Measurements from ENCODE around the gene ARHGAP18.
A peak's percentile ranks its signal among the peaks of the same experiment; 100 is the strongest.

The ARHGAP18 gene

DNA sequence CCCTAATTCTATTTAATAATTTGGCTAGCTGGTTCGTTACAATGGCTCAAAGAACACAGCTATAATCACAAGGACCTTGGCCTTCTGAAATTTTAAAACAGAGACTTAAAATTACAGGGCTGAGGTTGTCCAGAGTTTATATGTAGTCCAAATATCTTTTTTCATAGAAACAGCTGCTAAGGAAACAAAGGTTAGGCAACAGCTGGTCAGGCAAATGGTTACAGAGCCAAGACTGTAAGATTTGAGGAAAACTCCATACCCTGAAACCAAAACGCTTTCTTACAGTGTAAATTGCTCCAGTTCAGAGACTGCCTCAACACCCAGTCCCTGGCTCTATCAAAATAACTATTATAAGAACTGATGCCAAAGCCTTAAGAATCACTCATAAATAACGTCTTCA, 9.7 kb upstream of the ARHGAP18 start:
- no peak for DNase-seq (ENCODE audit: low spot score)

DNA sequence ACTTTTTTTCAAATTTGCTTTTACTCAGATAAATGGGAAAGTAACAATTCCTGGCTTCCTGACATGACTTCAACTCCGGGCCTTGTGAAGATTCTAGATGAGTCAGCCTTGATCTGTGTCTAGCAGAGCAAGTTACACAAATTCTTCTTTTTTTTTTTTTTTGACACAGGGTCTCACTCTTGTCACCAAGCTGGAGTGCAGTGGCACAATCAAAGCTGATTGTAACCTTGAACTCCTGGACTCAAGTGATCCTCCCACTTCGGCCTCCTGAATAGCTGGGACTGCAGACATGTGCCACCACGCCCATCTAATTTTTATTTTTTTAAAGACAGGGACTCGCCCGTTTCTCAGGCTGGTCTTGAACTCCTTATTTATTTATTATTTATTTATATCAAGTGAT, 7.3 kb upstream of the ARHGAP18 start:
- DNase-seq (ENCODE audit: low spot score): no peak

DNA sequence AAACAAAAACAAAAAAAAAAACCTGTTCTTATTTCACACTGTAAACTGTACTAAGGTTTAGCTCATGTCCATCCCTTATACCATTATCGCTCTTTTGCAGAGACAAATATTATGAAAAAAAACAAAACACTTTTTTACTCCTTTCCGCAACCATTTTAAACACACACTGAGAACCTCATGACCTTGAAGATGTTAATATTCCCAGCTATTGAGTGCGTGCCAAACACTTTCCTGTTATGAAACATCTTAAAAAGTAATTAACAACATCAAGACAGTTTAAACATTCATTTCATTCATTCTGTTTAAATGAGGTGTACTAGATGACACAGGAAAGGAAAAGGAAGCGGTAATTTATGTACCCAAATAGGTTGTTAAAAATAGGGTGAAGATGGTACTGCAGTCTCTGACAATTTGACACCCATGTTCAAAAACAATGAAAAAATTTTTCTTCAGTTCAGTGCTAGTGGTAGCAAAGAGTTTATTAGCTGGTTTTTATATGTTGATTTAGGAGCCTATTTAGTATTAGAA, 3.9 kb upstream of the ARHGAP18 start:
- peak; percentile 7 for DNase-seq (ENCODE audit: low spot score)

DNA sequence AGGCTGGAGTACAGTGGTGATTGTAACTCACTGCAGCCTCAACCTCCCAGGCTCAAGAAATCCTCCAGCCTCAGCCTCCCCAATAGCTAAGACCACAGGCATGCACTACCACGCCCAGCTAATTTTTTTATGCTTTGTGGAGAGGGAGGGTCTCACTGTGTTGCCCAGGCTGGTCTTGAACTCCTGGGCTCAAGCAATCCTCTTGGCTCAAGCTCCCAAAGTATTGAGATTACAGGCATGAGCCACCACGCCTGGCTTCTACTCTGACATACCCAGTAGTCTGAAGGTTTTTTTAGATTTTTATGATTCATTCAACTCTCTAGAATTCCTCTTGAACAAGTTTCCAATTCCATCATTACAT, 1.3 kb upstream of the ARHGAP18 start:
- no peak for DNase-seq (ENCODE audit: low spot score)

DNA sequence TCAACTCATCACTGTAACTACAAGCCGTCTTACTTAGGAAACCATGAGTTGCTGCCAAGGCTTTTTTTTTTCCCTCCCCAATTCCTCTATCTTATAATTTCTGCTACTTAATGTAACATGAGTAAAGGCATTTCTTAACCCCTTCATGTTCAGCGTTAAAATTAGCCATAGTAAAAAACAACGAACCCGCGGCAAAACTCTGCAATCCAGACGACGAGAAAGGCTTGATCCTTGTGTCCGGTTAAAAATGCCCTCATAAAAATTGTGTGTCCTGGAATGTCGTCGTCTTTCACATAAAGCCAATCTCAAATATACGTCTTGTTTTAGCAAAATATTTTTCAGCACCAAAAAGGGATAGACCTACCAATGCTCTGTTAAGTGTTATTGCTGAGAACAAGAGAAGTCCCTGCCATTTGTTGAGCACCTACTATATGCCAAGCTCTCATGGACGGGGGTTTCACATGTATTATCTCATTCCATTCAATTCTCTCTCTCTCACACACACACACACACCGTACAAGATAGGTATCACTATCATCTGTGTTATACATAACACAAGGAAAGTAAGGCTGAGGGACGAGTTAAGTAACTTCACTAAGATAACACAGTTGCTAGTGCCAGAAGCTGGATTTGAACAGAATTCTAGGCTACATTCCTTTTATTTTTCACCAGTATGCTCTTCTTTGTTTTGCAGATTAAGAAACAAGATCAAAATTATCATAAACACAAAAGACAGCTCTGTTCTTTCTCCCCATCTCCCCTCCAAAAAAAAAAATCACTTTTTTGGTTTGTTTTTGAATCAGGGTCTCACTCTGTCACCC, 683 bp upstream of the ARHGAP18 start:
- no peak for DNase-seq (ENCODE audit: low spot score)

DNA sequence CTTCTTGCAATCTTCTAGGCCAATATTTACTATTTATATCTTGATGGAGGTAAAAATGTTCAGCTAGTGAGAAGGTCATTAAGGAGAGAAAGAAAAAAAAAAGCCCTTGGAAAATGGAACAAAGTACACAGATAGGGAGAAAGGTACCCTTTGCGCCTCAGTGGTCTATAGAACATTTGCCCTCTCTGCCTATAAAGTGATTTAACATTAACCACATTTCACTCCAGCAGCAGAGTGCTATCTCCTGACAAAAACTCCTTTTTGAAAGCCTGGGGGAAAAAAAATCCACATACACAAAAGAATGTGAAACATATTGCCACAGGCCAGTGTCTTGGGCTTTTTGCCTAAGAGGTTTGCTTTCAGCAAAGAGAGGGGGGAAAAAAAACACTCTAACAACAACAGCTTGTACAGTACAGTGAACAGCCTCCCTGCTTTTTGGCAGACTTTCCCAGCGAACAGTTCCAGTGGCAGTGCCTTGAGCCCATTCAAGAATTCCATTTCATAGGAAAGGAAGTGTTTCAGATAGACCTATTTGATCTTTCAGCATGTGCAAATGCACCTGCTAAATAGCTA, 695 bp downstream of the ARHGAP18 start:
- DNase-seq (ENCODE audit: low spot score): no peak

DNA sequence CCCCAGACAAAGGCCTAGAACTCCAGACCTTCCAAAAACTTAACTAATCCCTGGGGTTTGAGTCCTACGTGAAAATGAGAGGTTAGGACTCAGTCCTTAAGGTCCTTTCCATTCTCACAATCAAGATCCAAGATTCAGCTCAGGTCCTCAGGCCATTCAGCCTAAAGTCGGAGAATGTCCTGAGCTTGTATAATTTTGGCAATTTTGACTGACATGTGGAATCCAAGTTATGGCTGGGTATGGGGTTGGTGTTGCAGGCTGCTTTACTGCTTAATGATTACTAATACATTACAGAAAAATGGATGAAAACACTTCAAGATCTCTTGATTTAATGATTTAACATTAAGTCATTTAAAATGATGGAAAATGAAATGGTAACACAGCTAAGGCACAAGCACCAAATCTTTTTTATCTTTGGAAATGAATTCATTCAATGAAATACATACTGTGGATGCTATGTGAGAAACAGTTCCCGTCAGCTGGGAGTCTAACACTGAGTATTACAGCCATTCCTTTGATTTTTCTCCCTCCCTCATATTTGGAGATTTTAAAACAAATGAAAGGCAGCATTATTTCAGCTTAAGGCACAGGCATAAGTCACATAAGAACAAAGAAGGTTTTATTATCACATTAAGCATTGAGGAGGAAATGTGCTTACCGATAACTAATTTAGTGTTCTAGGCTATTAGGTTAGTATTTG, 1.3 kb downstream of the ARHGAP18 start:
- no peak for DNase-seq (ENCODE audit: low spot score)

DNA sequence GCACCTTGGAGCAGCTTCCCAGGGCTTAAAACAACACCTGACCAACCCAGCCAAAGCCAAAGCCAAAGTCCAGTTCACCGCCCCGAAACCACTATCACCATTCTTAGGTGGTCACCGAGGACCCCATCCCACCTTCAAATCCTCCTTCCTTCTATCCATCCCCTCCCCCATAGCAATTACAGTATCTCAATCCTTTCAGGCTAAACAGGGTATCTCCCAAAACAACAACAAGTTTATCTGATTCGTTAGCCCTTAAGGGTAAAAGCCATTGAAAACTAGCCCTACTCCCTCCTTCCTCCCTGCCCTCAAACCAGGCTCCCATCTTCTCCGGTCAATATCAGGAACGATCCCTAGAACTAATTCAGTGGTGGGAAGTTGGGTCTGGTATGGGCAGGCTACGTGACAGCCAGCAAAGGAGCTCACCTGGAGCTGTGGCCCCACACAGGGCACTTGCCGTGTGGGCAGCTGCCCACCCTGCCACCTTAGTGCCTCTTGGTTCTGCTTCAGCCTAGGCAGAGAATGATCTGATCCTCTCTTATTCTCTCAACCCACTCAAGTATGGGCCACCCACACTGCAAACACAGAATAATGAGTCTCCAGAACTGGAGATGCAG, 2.0 kb downstream of the ARHGAP18 start:
- DNase-seq (ENCODE audit: low spot score): no peak

DNA sequence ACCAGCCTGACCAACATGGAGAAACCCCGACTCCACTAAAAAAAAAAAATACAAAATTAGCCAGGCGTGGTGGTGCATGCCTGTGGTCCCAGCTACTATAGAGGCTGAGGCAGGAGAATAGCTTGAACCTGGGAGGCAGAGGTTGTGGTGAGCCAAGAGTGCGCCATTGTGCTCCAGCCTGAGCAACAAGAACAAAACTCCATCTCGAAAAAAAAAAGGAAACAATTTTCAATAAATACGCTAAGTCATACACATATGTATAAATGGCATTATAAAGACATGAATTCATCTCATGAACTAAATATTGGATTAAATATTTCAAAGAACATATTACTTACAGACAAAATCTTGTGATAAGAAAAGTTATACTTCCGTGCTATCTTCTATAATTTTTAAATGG, 2.9 kb downstream of the ARHGAP18 start:
- DNase-seq (ENCODE audit: low spot score): no peak

DNA sequence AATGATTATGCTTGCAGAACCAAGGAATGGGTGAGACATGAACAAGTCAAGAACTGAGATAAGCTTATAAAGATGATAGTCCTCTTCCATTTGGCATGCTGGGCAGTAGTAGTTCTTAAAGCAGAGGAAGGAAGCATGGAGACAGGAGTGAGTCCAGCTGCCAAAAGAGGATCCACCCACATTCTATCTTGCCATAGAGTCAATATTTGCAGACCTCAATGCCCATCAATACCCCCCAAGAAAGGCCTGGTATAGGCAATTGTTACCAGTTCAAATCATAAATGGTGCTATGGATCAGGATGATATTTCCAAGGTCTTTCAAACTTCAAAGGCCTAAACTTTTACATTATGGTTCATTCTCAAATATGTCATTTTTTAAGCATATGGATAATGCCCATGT, 4.8 kb downstream of the ARHGAP18 start:
- no peak for DNase-seq (ENCODE audit: low spot score)

DNA sequence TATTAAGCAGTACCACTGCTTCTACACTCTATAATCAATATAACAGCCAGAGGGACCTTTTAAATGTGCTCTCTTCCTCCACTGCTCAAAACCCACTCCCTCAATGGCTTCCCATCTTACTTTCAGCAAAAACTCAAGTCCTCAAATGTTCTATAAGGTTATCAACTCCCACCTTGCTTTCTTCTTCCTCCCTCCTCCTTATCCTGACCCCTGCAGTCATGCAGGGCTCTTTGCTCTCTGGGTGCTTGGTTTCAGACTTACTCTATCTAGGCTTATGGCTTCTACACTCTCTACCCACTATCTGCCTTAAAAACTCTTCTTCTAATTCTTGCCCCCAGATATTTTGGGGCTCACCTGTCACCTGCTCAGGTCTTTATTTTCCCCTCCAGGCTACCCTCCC, 5.3 kb downstream of the ARHGAP18 start:
- no peak for DNase-seq (ENCODE audit: low spot score)

DNA sequence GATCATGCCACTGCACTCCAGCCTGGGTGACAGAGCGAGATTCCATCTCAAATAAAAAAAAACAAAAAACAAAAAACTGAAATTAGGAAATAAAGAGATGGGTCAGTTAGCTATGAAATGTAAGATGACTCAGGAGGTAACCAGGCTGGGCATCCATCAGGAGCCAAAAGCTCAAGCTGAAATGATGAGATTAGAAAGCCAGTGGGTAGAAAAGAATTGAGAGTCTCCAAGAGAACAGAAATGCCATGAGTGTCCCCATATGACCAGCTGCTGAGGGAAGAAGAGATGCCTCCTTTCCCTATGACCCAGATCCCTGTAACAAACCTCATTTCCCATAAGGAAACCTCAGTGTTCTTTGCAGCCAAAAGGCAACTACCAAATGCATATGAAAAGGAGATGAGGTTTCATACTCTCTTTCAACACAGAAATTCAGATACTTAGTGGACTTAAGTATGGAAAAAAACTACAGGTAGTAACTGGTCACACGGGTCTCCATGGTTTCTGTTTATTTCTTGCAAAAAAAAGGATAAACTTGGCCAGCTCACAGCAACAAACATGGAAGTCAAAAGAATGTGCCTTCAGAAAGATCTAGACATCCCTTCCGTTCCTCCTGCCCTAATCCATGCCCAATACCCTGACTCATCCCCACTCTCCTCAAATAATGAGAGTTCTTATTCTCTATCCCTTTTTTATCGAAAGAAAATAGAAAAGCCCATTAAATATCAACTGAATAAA, 8.1 kb downstream of the ARHGAP18 start:
- no peak for DNase-seq (ENCODE audit: low spot score)

DNA sequence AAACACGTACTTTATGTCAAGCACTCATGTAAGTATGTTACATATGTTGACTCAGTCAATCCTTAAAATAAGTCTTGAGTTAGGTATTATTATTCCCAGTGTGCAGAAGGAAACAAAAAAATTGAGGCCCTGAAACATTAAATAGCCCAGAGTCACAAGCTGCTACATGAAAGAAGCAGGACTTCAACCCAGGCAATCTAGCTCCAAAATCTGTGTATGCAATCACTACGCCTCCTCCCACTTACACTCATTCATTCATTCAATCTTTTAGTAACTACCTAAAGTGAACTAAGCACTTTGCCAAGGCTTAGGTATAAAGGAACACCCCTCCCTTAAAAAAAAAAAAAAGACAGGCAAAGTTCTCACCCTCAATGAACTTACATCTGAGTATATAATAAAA, 9.3 kb downstream of the ARHGAP18 start:
- no peak for DNase-seq (ENCODE audit: low spot score)

DNA sequence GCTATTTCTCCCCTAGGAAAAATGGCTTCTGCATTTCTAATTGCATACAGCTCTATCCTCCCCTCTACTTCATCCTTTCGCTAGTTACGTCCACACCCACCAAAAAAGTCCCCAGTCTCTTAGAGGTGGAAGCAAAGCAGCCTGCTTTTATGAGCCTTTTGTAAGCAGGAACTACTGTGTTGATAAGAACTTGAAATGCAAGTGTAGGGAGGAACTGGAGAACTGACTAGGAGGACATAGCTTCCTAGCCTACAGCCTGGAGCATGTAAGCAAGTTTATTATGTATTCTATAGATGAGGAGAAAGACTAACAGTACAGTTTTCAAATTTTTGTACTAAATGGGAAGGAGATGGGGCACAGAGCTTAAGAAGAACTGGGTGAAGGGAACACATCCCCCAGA, 10.3 kb downstream of the ARHGAP18 start:
- no peak for DNase-seq (ENCODE audit: low spot score)

DNA sequence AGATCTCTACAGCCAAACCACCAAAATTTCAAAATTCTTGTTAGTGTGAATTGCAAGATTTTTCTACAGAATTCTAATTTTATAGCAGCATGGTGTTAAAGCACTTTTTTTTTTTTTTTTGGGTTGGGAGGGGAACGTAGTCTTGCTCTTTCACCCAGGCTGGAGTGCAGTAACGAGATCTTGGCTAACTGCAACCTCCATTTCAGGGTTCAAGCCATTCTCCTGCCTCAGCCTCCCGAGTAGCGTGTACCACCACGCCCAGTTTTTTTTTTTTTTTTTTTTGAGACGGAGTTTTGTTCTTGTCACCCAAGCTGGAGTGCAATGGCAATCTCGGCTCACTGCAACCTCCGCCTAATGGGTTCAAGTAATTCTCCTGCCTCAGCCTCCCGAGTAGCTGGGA, 11.5 kb downstream of the ARHGAP18 start:
- no peak for DNase-seq (ENCODE audit: low spot score)

DNA sequence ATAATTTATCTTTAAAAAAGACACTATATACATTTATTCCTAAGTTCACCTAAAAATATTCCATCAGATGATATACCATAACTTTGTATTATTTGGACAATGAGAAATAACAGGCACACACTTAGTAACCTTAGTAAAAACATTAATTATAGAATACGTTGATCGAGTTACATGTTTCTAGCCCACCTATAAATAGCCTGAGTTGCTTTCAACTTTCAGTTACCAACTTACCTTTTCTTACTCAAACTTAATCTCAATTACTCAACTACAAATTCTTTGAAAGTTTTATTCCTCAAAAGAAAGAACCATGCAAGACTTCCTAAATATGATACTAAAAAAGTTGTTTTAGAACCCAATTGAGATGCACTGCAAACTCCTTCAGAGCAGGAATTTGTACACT, 12.2 kb downstream of the ARHGAP18 start:
- no peak for DNase-seq (ENCODE audit: low spot score)

DNA sequence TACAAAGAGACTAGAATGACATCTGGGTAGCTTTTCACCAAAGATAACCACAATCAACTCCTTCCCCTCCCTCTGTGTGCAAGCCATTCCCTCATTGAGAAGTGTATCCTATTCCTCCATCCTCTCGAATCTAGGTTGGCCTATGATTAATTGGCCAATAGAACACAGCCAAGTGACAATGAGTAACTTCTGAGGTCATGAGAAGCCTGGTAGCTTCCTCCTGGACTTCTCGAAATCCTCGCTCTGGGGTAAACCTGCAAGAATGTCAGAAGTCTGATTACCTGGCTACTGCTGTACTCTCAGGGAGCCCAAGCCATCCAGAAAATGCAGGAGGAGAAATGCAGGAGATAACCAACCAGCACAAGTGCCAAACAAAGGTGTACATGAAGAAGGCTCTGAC, 13.1 kb downstream of the ARHGAP18 start:
- DNase-seq (ENCODE audit: low spot score): no peak

DNA sequence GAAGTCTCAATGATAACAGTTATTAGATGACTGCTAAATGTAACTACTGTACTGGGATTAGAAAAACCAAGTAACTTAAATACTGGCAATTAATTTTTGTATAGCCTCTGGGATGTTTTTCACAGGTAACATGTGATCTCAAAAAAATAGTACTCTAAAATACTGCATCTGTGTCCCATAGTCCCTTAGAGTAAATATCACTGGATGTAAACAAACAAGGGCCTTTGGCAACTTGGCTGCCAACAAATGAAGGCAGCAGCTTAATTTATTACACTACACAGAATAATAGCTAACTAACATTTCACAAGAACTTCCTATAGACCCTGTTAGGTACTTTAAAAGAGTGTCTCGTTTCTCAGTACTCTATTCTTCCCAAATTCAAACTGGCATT, 14.0 kb downstream of the ARHGAP18 start:
- no peak for DNase-seq (ENCODE audit: low spot score)

DNA sequence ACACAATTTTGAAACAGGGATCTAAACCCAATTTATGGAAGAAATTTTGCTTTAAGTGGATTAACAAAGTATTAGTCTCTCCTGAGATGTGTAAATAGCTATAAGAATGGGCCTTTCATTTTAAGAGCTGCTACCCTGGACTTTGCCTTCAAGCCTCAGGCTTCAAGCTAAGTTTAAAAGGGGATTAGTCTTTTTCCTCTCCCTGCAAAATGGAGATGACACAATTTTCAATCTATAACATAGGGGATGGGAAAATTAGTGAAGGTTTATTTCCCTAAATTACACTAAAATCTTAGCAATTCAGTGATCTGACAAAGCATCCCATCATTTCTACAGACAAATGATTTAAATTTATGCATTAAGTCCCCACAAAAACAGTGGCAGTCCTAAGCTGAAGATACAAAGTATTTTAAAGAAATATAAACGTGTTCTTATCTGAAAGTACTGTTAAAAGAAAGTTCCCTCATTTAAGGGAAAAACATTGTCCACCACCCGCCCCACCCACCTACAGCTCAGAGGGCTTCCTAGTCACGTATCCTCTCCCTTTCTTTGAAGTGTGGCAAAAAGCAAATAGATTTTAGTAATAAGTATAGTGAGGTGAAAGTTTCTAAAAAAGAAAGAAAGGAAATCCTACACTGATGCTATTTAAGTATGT, 14.5 kb downstream of the ARHGAP18 start:
- DNase-seq (ENCODE audit: low spot score): no peak

DNA sequence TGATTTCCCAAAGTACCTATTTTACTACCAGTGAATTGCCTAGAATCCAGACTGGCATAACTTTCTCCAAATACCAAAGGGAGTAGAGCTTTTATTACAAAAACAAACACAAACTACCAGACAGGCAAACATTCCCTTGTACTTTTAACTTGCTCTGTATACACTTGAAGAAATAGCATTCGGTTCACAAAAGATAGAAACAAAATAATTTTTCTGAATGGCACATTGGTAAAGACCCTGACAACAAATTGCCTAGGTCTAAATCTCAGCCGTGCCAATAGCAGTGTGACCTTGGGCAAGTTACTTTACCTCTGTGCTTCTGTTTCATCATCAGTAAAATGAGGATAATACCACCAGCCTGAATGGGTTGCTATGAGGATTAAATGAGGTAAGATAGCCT, 15.9 kb downstream of the ARHGAP18 start:
- DNase-seq (ENCODE audit: low spot score): no peak

DNA sequence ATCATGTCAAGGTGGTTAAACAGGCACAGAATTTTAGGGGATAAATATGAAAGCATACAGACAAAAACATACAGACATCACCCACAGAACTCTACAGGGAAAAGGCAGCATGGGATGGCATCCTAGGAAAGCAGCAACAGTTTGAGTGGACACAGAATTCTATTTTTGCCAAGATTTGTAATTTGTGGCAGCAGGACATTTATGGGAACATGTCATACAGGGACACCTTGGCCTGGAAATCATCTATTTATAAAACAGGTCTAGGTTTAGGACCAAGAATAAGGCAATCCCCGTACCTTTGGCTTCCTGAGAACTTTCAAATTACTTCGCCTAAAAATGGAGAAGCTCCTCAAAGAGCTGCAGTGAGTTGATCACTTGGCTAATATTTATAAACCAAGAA, 17.5 kb downstream of the ARHGAP18 start:
- DNase-seq (ENCODE audit: low spot score): no peak

DNA sequence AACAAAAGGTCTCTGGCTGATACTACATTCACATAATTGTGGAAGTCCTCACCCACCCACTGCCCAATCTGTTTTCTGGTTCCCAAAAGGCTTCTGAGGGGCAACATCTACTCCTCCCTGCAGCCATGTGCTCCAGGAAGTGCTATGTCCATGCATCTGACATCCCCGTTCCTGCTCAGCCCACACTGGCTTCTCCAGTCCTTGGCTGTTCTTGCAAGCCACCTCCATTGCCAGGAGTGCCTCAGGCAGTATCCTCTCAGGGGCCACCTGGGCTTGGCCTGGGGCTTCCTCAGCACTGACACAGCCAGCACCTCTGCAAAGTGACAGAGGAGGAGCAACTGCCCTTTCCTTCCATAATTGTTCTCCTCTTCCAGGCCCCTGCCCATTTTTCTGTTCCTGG, 18.3 kb downstream of the ARHGAP18 start:
- DNase-seq (ENCODE audit: low spot score): no peak
